ENCODE data around the gene CTAGE1. TPM values are rescaled to one million over a fixed set of nuclear protein-coding genes. Genes with fewer than 3 reads are reported as not detected.
"Not testable (repeated sequence)": the region's sequence is repeated elsewhere in the genome, so short reads cannot be mapped to it uniquely, and the experiment has no call there.

CTAGE1 gene, protein sequence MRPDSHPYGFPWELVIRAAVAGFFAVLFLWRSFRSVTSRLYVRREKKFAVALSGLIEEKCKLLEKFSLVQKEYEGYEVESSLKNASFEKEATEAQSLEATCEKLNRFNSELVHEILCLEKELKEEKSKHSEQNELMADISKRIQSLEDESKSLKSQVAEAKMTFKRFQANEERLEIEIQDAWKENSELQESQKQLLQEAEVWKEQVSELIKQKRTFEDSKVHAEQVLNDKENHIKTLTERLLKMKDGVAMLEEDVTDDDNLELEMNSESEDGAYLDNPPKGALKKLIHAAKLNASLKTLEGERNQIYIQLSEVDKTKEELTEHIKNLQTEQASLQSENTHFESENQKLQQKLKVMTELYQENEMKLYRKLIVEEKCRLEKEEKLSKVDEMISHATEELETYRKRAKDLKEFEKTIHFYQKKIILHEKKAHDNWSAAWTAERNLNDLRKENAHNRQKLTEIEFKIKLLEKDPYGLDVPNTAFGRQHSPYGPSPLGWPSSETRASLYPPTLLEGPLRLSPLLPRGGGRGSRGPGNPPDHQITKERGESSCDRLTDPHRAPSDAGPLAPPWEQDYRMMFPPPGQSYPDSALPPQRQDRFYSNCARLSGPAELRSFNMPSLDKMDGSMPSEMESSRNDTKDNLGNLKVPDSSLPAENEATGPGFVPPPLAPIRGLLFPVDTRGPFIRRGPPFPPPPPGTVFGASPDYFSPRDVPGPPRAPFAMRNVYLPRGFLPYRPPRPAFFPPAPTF
- polyA plus RNA-seq (ENCODE audit: insufficient read length in 4 of 4) = under 1 TPM in 1 of 4 donors, not detected in 3; 0.05 TPM

DNA sequence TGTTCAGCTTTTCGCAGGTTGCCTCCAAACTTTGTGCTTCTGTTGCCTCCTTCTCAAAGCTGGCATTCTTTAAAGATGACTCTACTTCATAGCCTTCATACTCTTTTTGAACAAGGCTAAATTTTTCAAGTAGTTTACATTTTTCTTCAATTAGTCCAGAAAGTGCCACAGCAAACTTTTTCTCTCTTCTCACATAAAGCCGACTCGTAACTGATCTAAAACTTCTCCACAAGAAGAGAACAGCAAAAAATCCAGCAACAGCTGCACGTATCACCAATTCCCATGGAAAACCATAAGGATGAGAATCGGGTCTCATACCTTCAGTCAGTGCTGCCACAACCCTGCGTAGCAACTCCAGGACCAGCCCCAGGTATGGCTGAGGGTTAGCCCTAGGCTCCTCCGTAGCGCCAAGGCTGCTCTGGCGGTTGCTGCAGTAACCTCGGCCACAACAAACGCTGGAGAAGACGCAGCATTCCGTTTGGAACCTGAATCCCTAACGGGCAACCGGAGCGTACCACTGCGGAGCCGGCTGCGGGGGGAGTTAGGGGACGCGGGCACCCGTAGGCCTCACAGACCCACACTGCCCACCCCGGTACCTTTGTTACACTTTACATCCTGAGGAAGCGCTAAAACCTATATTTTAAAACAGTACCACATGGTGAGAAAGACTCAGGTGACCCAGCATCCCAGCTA is at the start of gene CTAGE1:
TSS of gene CTAGE1 (minus strand) at position 420 of the 693 bp plus-strand sequence. CDS start at position 316, 104 bp downstream.
- no peak for DNase-seq (ENCODE audit: low read depth in 4 of 4, low spot score in 3 of 4)

DNA sequence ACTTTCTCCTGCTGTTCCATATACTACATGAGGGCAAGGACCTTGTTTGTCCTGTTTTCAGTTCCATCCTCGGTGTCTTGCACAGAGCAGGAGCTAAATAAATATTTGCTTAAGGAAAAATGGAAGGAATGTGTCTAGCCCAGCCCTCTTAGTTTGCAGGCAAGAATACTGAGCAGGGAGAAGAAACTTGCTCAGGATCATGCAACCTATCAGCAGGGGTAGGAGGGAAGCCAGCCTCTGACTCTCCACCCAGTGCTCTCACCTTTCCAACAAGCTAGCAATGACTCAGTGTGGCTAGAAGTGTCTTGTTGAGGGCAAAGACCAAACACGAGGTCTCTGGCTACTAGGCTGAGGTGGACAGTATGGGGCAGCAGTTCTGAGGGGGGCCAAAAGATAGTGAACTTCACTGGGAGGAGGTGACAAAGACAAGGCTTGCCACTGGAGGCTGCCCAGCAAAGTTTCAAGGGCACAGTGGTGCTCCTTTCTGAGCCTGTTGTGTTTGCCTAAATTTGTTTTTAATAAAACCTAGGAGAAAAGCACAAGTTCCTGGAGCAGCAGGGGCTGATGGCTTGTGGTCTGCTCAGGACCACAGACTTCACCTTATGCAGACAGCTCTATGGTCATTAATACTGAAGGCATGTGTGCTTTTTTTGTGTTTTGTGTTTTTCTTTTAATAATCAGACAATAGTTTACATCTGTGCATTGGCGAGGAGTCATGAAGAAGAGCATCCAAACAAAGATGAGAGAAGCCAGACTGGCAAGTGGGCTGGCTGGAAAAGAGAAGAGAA is 49.1 kb upstream of the CTAGE1 start:
- DNase-seq (ENCODE audit: low read depth in 4 of 4, low spot score in 3 of 4) = no peak

DNA sequence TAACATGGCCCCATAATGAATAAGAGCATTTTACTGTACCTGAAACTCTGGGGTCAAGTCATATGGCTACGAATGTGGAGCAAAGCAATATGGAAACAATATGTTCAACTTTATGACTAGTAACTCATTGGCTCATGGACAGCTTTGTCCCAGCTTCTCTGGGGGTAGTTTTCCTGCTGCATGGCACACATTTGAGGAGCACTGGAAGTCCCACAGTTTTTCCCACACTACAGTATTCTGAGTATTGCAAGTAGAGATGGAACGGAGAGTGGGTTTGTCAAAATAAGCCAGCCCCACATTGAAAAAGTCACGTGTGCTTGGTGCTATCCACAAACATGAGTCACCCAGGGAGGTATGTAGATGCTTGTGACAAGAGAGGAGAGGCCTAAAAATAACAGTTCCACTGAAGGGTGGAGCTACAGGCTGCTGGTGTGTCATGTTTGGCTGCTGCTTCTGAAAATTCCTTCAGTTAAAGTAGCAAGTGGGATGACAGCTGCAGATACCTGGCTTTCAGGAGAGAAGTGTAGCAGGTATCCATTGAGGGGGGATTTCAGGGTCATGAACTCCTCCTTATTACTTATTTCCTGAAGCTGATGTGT is 48.2 kb upstream of the CTAGE1 start:
- no peak for DNase-seq (ENCODE audit: low read depth in 4 of 4, low spot score in 3 of 4)

DNA sequence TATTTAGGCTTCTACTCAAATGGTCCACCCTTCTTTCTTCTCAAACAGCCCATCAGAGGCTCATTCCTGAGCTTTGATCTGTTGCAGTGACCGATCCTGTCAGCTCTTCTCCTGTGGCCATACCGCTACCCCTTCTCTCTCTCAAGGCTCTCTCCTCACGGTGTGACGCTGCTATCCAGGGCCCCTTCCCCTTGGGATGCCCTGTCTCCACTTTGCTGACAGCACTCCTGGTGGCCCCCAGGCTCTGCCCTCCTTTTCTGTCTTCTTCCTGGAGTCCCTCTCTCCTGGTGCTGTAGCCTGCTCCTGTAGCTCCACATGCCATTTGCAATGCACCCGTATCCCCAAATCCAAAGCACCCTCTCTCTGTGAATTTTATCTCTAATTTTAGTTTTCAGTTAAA is 45.4 kb upstream of the CTAGE1 start:
- no peak for DNase-seq (ENCODE audit: low read depth in 4 of 4, low spot score in 3 of 4)

DNA sequence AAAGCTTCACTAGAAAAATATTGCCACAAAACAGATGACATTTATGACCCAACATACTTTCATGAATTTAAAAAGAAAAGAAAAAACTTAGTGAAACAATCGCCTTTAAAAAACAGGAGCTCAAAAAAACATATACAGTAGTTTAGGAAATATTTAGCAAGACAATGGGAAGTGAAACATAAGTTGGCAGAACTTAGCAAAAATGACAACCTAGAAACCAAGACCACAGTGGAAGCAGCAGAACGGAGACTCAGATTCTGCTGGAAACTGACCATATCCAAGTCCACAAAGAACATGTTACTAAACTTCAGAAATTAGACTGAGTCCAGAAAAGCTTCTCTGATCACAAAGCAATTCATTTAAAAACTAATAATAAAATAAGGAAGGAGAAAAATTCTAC is 41.8 kb upstream of the CTAGE1 start:
- no peak for DNase-seq (ENCODE audit: low read depth in 4 of 4, low spot score in 3 of 4)

DNA sequence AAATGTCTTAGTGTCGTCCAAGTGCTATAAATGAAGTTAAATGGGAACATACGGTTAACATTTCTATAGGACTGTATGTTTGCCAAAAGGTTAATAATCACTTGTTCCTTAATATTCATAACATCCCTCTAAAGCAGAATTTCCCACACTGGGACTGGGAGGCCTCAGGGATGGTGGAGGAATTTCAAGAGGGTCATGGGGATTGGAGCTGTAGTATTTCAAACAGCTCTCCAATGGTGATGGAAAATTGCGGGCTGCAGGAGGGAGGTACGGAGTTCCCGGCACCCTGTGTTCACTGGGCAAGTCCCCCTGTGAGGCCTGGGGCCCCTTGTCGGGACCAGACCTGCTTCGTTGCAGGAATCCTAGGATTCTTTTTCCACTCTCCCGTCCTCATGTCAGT is 39.8 kb upstream of the CTAGE1 start:
- DNase-seq (ENCODE audit: low read depth in 4 of 4, low spot score in 3 of 4) = no peak

DNA sequence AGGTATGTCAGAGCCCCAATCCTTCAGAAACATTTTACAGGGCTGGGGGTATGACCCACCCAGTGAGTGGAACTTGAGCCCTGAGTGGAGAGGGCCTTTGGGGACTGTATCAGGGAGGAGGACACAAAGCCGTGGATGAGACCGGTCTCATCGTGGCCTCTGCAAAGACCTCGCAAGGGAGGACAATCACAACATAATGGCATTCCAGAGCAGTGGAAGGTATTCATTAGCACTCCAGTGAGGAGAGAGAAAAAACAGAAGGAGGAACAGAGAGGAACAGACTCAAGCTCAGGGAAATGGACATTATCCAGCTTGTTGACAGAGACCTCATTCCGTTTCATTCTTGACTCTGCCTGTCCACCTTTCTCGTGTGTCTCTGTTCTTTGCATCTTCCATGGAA is 38.8 kb upstream of the CTAGE1 start:
- no peak for DNase-seq (ENCODE audit: low read depth in 4 of 4, low spot score in 3 of 4)

DNA sequence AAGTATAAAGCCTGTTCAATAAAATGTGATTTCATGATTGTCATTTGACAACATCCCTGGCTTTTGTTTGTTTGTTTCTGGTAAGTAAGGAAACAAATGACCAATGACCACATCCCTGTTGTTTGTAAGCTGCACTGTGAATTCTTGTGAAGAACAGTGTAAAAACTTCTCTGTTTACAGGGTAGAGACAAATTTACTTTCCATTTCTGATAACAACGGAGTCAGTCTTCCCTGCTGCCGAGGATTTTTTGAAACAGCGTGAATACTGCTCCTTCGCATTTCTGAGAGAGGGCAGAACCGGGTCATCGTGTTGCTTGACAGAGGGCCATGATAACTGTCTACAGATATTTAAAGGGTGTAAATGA is 38.4 kb upstream of the CTAGE1 start:
- DNase-seq (ENCODE audit: low read depth in 4 of 4, low spot score in 3 of 4) = no peak

DNA sequence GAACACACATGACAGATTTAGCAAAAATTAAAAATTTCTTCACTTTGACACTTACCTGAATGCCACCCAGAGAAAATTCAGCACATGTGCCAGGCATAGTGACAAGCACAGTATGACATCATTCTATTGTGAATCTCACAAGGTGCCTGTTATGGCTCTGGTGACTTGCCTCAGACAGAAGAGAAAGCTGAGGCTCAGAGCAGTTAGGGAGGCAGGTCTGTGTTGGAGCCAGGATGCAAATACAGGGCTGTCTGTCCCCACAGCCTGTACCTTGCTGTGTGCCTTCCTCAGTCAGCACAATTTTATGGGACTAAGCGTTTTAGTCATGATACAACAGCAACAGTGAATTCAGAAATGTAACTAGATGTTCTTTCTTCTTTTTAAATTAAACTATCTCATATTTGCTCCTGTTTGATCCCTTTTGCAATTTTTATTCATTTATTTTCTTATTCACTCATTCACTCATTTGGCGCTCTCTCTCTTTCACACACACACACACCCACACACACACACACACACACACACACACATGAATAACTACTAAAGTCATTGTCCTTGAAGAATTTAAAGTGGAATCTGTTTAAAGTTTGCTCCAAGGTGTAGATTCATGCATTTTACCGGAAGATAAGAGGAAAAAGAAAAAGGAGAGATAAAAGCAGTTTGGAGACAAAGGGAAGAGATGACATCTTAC is 37.9 kb upstream of the CTAGE1 start:
- no peak for DNase-seq (ENCODE audit: low read depth in 4 of 4, low spot score in 3 of 4)

DNA sequence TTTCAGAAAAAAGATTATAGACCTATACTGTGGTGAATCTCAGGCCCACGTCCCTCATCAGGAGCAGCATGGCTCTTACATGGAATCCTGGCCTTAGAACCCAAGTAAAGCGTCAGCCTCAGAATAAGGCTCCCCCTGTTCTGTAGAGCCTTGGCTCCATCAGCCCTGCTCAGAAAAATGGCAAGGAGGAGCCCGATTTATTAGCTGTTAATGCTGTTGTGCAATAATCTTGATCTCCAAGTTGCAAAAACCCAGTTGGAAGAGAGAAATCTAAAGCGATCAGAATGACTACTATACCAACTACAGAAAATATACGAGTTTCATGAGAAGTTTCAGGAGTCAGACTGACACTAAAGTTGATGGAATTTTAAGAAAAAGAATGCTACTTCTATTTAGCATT is 35.6 kb upstream of the CTAGE1 start:
- no peak for DNase-seq (ENCODE audit: low read depth in 4 of 4, low spot score in 3 of 4)

DNA sequence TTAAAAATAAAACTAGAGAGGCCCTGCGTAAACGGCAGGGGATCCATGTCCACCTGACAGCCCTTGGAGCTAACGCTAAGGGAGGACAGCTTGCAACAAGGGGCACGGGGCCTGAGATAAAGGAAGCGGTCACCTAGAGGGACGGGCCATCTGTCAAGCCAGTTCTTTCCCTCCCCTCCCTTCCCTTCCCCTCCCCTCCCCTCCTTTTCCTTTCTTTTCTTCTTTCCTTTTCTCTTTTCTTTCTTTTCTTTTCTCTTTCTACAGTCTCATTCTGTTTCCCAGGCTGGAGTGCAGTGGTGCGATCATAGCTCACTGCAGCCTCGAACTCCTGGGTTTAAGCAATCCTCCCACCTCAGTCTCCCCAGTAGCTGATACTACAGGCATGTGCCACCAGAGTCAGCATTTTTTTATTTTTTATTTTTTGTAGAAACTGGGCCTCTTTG is 34.5 kb upstream of the CTAGE1 start:
- no peak for DNase-seq (ENCODE audit: low read depth in 4 of 4, low spot score in 3 of 4)

DNA sequence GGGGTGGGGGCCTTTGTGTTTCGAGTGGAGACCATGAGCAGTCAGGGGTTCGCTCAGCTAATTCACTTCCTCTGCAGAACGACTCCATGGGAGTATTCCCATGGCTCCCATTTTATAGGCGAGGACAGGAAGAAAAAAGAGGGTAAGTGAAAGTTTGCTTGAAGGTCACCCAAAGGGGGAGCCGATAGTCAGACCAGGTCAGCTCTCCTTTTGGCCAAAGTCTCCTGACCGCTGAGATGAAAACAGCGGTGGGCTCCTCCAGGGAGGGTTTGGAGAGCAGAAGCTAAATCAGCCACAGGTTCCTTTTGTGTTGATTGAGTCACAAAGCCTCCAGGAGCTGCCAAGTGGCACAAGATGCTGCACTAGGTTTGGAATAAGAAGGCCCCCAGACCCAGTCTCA is 34.1 kb upstream of the CTAGE1 start:
- DNase-seq (ENCODE audit: low read depth in 4 of 4, low spot score in 3 of 4) = no peak

DNA sequence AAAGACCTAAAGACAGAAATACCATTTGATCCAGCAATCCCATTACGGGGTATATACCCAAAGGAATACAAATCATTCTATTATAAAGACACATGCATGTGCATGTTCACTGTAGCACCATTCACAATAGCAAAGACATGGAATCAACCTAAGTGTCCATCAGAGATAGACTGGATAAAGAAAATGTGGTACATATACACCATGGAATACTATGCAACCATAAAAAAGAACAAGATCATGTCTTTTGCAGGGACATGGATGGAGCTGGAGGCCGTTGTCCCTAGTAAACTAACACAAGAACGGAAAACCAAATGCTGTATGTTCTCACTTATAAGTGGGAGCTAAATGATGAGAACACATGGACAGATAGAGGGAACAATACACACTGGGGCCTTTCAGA is 33.1 kb upstream of the CTAGE1 start:
- DNase-seq (ENCODE audit: low read depth in 4 of 4, low spot score in 3 of 4) = not testable (repeated sequence)

DNA sequence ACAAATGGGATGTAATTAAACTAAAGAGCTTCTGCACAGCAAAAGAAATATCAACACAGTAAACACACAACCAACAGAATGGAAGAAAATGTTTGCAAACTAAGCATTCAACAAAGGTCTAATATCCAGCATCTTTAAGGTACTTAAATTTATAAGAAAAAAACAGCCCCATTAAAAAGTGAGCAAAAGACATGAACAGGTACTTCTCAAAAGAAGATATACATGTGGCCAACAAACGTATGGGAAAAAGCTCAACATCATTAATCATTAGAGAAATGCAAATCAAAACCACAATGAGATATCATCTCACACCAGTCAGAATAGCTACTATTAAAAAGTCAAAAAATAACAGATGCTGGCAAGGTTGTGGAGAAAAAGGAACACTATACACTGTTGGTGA is 32.6 kb upstream of the CTAGE1 start:
- DNase-seq (ENCODE audit: low read depth in 4 of 4, low spot score in 3 of 4) = not testable (repeated sequence)

DNA sequence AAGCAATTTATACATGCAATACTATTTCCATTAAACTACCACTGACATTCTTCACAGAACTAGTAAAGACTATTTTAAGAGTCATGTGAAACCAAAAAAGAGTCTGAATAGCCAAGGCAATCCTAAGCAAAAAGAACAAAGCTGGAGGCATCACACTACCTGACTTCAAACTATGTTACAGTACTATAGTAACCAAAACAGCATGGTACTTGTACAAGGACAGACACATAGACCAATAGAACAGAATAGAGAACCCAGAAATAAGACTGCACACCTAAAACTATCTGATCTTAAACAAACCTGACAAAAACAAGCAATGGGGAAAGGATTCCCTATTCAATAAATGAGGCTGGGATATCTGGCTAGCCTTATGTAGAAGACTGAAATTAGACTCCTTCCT is 32.0 kb upstream of the CTAGE1 start:
- not testable (repeated sequence) for DNase-seq (ENCODE audit: low read depth in 4 of 4, low spot score in 3 of 4)

DNA sequence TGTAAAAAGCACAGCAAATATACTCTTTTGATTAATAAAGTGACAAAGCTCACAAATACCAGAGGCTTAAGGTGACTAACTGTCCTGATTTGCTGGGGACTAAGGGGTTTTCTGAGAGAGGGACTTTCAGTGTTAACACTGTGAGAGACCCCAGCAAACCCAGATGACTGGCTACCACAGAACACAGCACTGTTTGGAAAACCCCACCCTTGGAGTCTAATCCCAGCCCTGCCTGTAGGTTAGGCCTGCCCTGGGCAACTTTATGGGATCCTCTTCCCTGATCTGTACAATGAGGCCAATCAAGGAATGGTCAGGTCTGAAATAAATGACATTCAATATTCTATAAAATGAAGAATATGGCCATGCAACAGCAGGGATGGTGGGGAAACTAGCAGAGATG is 30.5 kb upstream of the CTAGE1 start:
- DNase-seq (ENCODE audit: low read depth in 4 of 4, low spot score in 3 of 4) = no peak

DNA sequence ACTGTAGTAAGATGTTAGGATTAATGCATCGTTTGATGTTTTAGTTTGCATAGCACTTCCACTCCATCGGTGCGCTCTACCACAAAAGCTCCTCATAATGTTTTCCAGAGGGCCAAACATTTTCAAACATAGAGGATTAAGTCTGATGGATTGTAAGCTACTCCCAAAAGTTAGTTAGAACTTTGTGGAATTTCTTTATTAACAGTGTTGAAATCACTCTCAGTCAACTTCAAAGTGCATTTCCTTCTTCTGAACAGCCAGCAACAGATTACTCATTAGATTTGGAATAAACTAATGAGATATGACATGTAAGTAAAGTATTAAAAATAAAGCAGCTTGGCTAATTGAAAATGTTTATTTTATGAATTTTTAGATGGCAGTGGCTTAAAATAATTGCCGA is 30.1 kb upstream of the CTAGE1 start:
- DNase-seq (ENCODE audit: low read depth in 4 of 4, low spot score in 3 of 4) = no peak

DNA sequence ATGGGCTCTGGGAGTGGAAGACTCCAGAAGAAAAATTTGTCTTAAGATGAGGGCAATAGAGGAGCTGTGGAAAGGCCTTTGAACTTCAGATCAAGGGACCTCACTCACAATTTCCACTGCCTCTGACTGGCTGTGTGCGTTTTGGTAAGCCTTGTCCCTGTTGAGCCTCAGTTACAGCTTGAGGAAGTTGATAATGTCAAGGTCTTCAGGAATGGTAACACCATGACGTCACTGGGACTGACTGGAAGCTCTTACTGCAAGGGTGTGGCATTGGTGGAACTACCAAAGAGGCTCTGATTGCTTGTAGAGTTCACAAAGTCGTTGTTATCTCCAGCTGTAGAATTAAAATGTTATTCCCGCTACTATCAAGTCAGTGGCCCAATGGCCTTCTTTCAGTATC is 29.2 kb upstream of the CTAGE1 start:
- DNase-seq (ENCODE audit: low read depth in 4 of 4, low spot score in 3 of 4) = no peak

DNA sequence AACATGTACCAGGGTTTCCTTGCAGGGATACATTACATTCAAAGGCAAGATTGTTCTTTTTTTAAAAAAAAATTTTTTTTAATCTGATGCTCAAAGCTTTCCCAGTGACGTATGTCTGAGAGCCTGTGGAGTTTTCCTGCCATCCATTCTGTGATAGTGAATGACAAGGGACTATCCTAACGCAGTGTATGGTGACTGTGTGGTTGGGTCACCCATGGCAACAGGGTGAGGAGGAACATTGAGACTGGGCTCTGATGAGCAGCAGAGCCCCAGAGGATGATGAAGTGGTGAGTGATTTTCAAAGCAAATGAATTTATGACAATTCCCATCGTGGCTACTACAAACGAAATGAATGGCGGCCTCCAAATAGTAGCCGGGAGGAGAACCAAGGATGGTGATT is 28.6 kb upstream of the CTAGE1 start:
- DNase-seq (ENCODE audit: low read depth in 4 of 4, low spot score in 3 of 4) = no peak

DNA sequence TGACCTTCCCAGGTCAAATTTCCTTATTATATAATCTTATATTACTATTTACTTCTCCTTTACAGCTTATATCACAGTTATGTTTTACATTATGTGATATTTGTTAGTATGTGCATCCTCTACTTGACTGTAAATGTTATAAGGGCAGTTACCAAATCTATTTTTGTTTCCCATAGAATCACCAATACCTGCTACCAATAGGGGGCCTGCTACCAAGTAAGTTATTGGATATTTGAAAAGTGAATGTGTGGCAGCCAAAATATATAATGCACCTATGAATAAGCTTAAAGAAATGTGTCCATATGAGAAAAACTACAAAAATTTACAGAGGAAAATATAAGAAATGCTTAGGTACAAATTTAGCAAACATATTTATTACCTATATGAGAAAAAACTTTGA is 23.9 kb upstream of the CTAGE1 start:
- DNase-seq (ENCODE audit: low read depth in 4 of 4, low spot score in 3 of 4) = no peak

Data from left renal pelvis (tissue), 4 donors.